ENCODE measurements around the gene STAC.
"Not testable (repeated sequence)": the region's sequence is repeated elsewhere in the genome, so short reads cannot be mapped to it uniquely, and the experiment has no call there.

The STAC gene

GRCh38 chr3:36482880-36483279 lies 102.6 kb downstream of the STAC start:
- DNase-seq = no peak

- DNase-seq = no peak
Observed at GRCh38 chr3:36483709-36484108, 103.4 kb downstream of the STAC start.

- no peak for DNase-seq
Observed at GRCh38 chr3:36484386-36484785, 104.1 kb downstream of the STAC start.

GRCh38 chr3:36486009-36486795 lies 105.9 kb downstream of the STAC start:
- DNase-seq = no peak

GRCh38 chr3:36487616-36488015 lies 107.3 kb downstream of the STAC start:
- no peak for DNase-seq

- no peak for DNase-seq
Observed at GRCh38 chr3:36488077-36488789, 107.9 kb downstream of the STAC start.

GRCh38 chr3:36489101-36489500 lies 108.8 kb downstream of the STAC start:
- no peak for DNase-seq

GRCh38 chr3:36489679-36490425 lies 109.5 kb downstream of the STAC start:
- DNase-seq = no peak

- DNase-seq = no peak
Observed at GRCh38 chr3:36493051-36493450, 112.7 kb downstream of the STAC start.

- peak; percentile 50 for DNase-seq
Observed at GRCh38 chr3:36494461-36495109, 114.3 kb downstream of the STAC start.

GRCh38 chr3:36496684-36497633 lies 116.7 kb downstream of the STAC start:
- peak; percentile 22 for DNase-seq

- DNase-seq = not testable (repeated sequence)
Observed at GRCh38 chr3:36500053-36500452, 119.7 kb downstream of the STAC start.

- DNase-seq = no peak
Observed at GRCh38 chr3:36501616-36502015, 121.3 kb downstream of the STAC start.

GRCh38 chr3:36505393-36505792 lies 125.1 kb downstream of the STAC start:
- no peak for DNase-seq

GRCh38 chr3:36511791-36512486 lies 131.6 kb downstream of the STAC start:
- no peak for DNase-seq

- no peak for DNase-seq
Observed at GRCh38 chr3:36512555-36512954, 132.3 kb downstream of the STAC start.

GRCh38 chr3:36514171-36514570 lies 133.9 kb downstream of the STAC start:
- DNase-seq = no peak

- no peak for DNase-seq
Observed at GRCh38 chr3:36519682-36520081, 139.4 kb downstream of the STAC start.

GRCh38 chr3:36520241-36521006 lies 140.1 kb downstream of the STAC start:
- no peak for DNase-seq

- DNase-seq = no peak
Observed at GRCh38 chr3:36521007-36521379, 140.7 kb downstream of the STAC start.

- no peak for DNase-seq
Observed at GRCh38 chr3:36524560-36524959, 144.3 kb downstream of the STAC start.
